ENCODE data around the gene LARP1B. TPM values are rescaled to one million over a fixed set of nuclear protein-coding genes. Genes with fewer than 3 reads are reported as not detected.
"Not testable (repeated sequence)": the region's sequence is repeated elsewhere in the genome, so short reads cannot be mapped to it uniquely, and the experiment has no call there.

LARP1B gene
- total RNA-seq, 1 experiment from 2014 or later, result 42.9 TPM

DNA sequence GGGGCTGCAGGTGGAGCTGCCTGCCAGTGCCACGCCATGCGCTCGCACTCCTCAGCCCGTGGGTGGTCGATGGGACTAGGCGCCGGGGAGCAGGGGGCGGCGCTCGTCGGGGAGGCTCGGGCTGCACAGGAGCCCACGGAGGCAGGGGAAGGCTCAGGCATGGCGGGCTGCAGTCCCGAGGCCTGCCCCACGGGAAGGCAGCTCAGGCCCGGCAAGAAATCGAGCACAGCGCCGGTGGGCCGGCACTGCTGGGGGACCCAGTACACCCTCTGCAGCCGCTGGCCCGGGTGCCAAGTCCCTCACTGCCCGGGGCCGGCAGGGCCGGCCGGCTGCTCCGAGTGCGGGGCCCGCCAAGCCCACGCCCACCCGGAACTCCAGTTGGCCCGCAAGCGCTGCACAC, 13.6 kb upstream of the LARP1B start:
- H3K4me3 Mint-ChIP-seq; H3K4me1 ChIP-seq (ENCODE audit: insufficient read depth, low read length); H3K27ac ChIP-seq (ENCODE audit: insufficient read length, low read depth, low read length); H3K9ac ChIP-seq (ENCODE audit: extremely low read depth, insufficient read length, low read length); H3K9me3 Mint-ChIP-seq; H3T11ph ChIP-seq (ENCODE audit: low read length); H3K27ac Mint-ChIP-seq; H3K23ac ChIP-seq (ENCODE audit: insufficient read length, low read depth, low read length); H3K14ac ChIP-seq (ENCODE audit: insufficient read depth, low read length); H3K4ac ChIP-seq (ENCODE audit: low read depth, low read length); H3K23me2 ChIP-seq (ENCODE audit: insufficient read length, low read depth, low read length, poor library complexity, severe bottlenecking); H2AFZ ChIP-seq (ENCODE audit: low read length); H2BK5ac ChIP-seq (ENCODE audit: insufficient read length, low read length); H2BK20ac ChIP-seq (ENCODE audit: low read depth, low read length, poor library complexity, severe bottlenecking); H3K79me1 ChIP-seq (ENCODE audit: insufficient read depth, low read depth, low read length, poor library complexity, severe bottlenecking); H3K4me2 ChIP-seq (ENCODE audit: insufficient read depth, insufficient read length, low read length); H4K8ac ChIP-seq (replicated peaks; ENCODE audit: insufficient read length, low read depth, low read length); H3K36me3 Mint-ChIP-seq (ENCODE audit: insufficient read depth in 1 of 3, low read depth in 3 of 3); H3K56ac ChIP-seq (ENCODE audit: insufficient read length, low read depth, low read length); H4K91ac ChIP-seq (ENCODE audit: insufficient read length, low read depth, low read length); H4K20me1 ChIP-seq (ENCODE audit: control insufficient read depth, insufficient read depth, insufficient read length); H2BK15ac ChIP-seq (ENCODE audit: low read depth, low read length); H3K4me1 Mint-ChIP-seq; H4K5ac ChIP-seq (ENCODE audit: insufficient read length, low read depth, low read length); H2BK12ac ChIP-seq (ENCODE audit: insufficient read length, low read depth, low read length); H3K27me3 Mint-ChIP-seq (ENCODE audit: low read depth); DNase-seq; H2BK120ac ChIP-seq (ENCODE audit: low read depth, low read length, poor library complexity, severe bottlenecking); H2AK5ac ChIP-seq (ENCODE audit: insufficient read length, low read length); H3K79me2 ChIP-seq (ENCODE audit: insufficient read depth, low read length); H3K27me3 ChIP-seq (ENCODE audit: insufficient read depth, low read length); H3K18ac ChIP-seq (ENCODE audit: insufficient read length, low read depth, low read length); H3K9me3 ChIP-seq (ENCODE audit: control insufficient read depth, low read depth, low read length): not testable (repeated sequence)
- WGBS (ENCODE audit: extremely low coverage, insufficient read length, low lambda C conversion rate), result no CpG with 5 or more reads among the region's 34 CpGs

Data from H9 (cell line).